ENCODE data around the gene GSTCD.
"Not testable (repeated sequence)": the region's sequence is repeated elsewhere in the genome, so short reads cannot be mapped to it uniquely, and the experiment has no call there.

Gene GSTCD

GRCh38 chr4:105815701-105816100 lies 107.1 kb downstream of the GSTCD start:
- no peak overlapping the region for H3K4me3 Mint-ChIP-seq
- H3K27ac Mint-ChIP-seq: no peak overlapping the region
- peaks cover 12% of the 10 kb centered on the region for H3K36me3 Mint-ChIP-seq
- H3K4me1 Mint-ChIP-seq: no peaks in the 10 kb centered on the region
- H3K27me3 Mint-ChIP-seq: no peaks in the 10 kb centered on the region
- H3K9me3 Mint-ChIP-seq: no peaks in the 10 kb centered on the region

- H3K36me3 Mint-ChIP-seq: peaks cover 20% of the 10 kb centered on the region
- no peaks in the 10 kb centered on the region for H3K27me3 Mint-ChIP-seq
- H3K4me3 Mint-ChIP-seq: no peak overlapping the region
- H3K9me3 Mint-ChIP-seq: no peaks in the 10 kb centered on the region
- no peak overlapping the region for H3K27ac Mint-ChIP-seq
- no peaks in the 10 kb centered on the region for H3K4me1 Mint-ChIP-seq
Measured at GRCh38 chr4:105822061-105822460, 113.5 kb downstream of the GSTCD start.

- H3K36me3 Mint-ChIP-seq: peaks cover 32% of the 10 kb centered on the region
- no peaks in the 10 kb centered on the region for H3K27me3 Mint-ChIP-seq
- peaks cover 12% of the 10 kb centered on the region for H3K9me3 Mint-ChIP-seq
- no peaks in the 10 kb centered on the region for H3K4me1 Mint-ChIP-seq
- H3K27ac Mint-ChIP-seq: no peak overlapping the region
- no peak overlapping the region for H3K4me3 Mint-ChIP-seq
Measured at GRCh38 chr4:105828074-105828473, 119.5 kb downstream of the GSTCD start.

- peaks cover 22% of the 10 kb centered on the region for H3K36me3 Mint-ChIP-seq
- H3K27me3 Mint-ChIP-seq: no peaks in the 10 kb centered on the region
- H3K9me3 Mint-ChIP-seq: peaks cover 12% of the 10 kb centered on the region
- no peak overlapping the region for H3K4me3 Mint-ChIP-seq
- H3K4me1 Mint-ChIP-seq: no peaks in the 10 kb centered on the region
- H3K27ac Mint-ChIP-seq: no peak overlapping the region
Measured at GRCh38 chr4:105831189-105831588, 122.6 kb downstream of the GSTCD start.

GRCh38 chr4:105835177-105835576 lies 126.6 kb downstream of the GSTCD start:
- H3K4me3 Mint-ChIP-seq: no peak overlapping the region
- H3K36me3 Mint-ChIP-seq: peaks cover 12% of the 10 kb centered on the region
- no peaks in the 10 kb centered on the region for H3K27me3 Mint-ChIP-seq
- no peaks in the 10 kb centered on the region for H3K9me3 Mint-ChIP-seq
- no peaks in the 10 kb centered on the region for H3K4me1 Mint-ChIP-seq
- H3K27ac Mint-ChIP-seq: no peak overlapping the region

GRCh38 chr4:105836537-105836936 lies 128.0 kb downstream of the GSTCD start:
- no peaks in the 10 kb centered on the region for H3K4me1 Mint-ChIP-seq
- H3K9me3 Mint-ChIP-seq: no peaks in the 10 kb centered on the region
- H3K4me3 Mint-ChIP-seq: no peak overlapping the region
- H3K36me3 Mint-ChIP-seq: peaks cover 12% of the 10 kb centered on the region
- no peak overlapping the region for H3K27ac Mint-ChIP-seq
- no peaks in the 10 kb centered on the region for H3K27me3 Mint-ChIP-seq

GRCh38 chr4:105837037-105837436 lies 128.5 kb downstream of the GSTCD start:
- no peak overlapping the region for H3K4me3 Mint-ChIP-seq
- H3K9me3 Mint-ChIP-seq: no peaks in the 10 kb centered on the region
- H3K27ac Mint-ChIP-seq: no peak overlapping the region
- H3K27me3 Mint-ChIP-seq: no peaks in the 10 kb centered on the region
- peaks cover 12% of the 10 kb centered on the region for H3K36me3 Mint-ChIP-seq
- no peaks in the 10 kb centered on the region for H3K4me1 Mint-ChIP-seq

GRCh38 chr4:105838082-105838481 lies 129.5 kb downstream of the GSTCD start:
- H3K9me3 Mint-ChIP-seq: no peaks in the 10 kb centered on the region
- peaks cover 12% of the 10 kb centered on the region for H3K36me3 Mint-ChIP-seq
- no peak overlapping the region for H3K27ac Mint-ChIP-seq
- H3K4me3 Mint-ChIP-seq: no peak overlapping the region
- no peaks in the 10 kb centered on the region for H3K27me3 Mint-ChIP-seq
- no peaks in the 10 kb centered on the region for H3K4me1 Mint-ChIP-seq

GRCh38 chr4:105840426-105841174 lies 132.0 kb downstream of the GSTCD start:
- Mint-ChIP-seq H3K27ac (no peak overlapping the region), H3K4me3 (no peak overlapping the region), H3K36me3 (peaks cover 15% of the 10 kb centered on the region), H3K4me1 (no peaks in the 10 kb centered on the region), H3K27me3 (no peaks in the 10 kb centered on the region), H3K9me3 (no peaks in the 10 kb centered on the region)

- Mint-ChIP-seq H3K9me3 (no peaks in the 10 kb centered on the region), H3K27ac (no peak overlapping the region), H3K27me3 (no peaks in the 10 kb centered on the region), H3K36me3 (peaks cover 10% of the 10 kb centered on the region), H3K4me3 (no peak overlapping the region), H3K4me1 (no peaks in the 10 kb centered on the region)
Measured at GRCh38 chr4:105843941-105844340, 135.4 kb downstream of the GSTCD start.

GRCh38 chr4:105845559-105845958 lies 137.0 kb downstream of the GSTCD start:
- Mint-ChIP-seq H3K27ac (no peak overlapping the region), H3K36me3 (peaks cover 10% of the 10 kb centered on the region), H3K27me3 (no peaks in the 10 kb centered on the region), H3K4me1 (no peaks in the 10 kb centered on the region), H3K4me3 (no peak overlapping the region), H3K9me3 (no peaks in the 10 kb centered on the region)

- H3K9me3 Mint-ChIP-seq, H3K4me1 Mint-ChIP-seq, H3K27me3 Mint-ChIP-seq, H3K4me3 Mint-ChIP-seq, H3K36me3 Mint-ChIP-seq, H3K27ac Mint-ChIP-seq: not testable (repeated sequence)
Measured at GRCh38 chr4:105848359-105848758, 139.8 kb downstream of the GSTCD start.

GRCh38 chr4:105851196-105851595 lies 142.6 kb downstream of the GSTCD start:
- no peak overlapping the region for H3K4me3 Mint-ChIP-seq
- peaks cover 20% of the 10 kb centered on the region for H3K36me3 Mint-ChIP-seq
- peaks cover 13% of the 10 kb centered on the region for H3K9me3 Mint-ChIP-seq
- H3K27me3 Mint-ChIP-seq: no peaks in the 10 kb centered on the region
- H3K27ac Mint-ChIP-seq: no peak overlapping the region
- H3K4me1 Mint-ChIP-seq: no peaks in the 10 kb centered on the region

- not testable (repeated sequence) for H3K4me1 Mint-ChIP-seq, H3K27me3 Mint-ChIP-seq, H3K27ac Mint-ChIP-seq, H3K4me3 Mint-ChIP-seq
- peaks cover 27% of the 10 kb centered on the region for H3K36me3 Mint-ChIP-seq
- H3K9me3 Mint-ChIP-seq: peaks cover 18% of the 10 kb centered on the region
Measured at GRCh38 chr4:105852230-105852629, 143.6 kb downstream of the GSTCD start.

- H3K4me1 Mint-ChIP-seq: no peaks in the 10 kb centered on the region
- H3K36me3 Mint-ChIP-seq: peaks cover 19% of the 10 kb centered on the region
- H3K4me3 Mint-ChIP-seq: no peak overlapping the region
- H3K27ac Mint-ChIP-seq: no peak overlapping the region
- H3K9me3 Mint-ChIP-seq: peaks cover 31% of the 10 kb centered on the region
- H3K27me3 Mint-ChIP-seq: no peaks in the 10 kb centered on the region
Measured at GRCh38 chr4:105858466-105859040, 150.0 kb downstream of the GSTCD start.

GRCh38 chr4:105859233-105859632 lies 150.6 kb downstream of the GSTCD start:
- Mint-ChIP-seq H3K27ac (no peak overlapping the region), H3K27me3 (no peaks in the 10 kb centered on the region), H3K4me1 (no peaks in the 10 kb centered on the region), H3K36me3 (peaks cover 14% of the 10 kb centered on the region), H3K9me3 (peaks cover 26% of the 10 kb centered on the region), H3K4me3 (no peak overlapping the region)

- H3K4me1 Mint-ChIP-seq: no peaks in the 10 kb centered on the region
- peaks cover 4% of the 10 kb centered on the region for H3K27me3 Mint-ChIP-seq
- H3K36me3 Mint-ChIP-seq: no peaks in the 10 kb centered on the region
- H3K9me3 Mint-ChIP-seq: no peaks in the 10 kb centered on the region
- H3K27ac Mint-ChIP-seq: no peak overlapping the region
- no peak overlapping the region for H3K4me3 Mint-ChIP-seq
Measured at GRCh38 chr4:105870963-105871362, 162.4 kb downstream of the GSTCD start.
